ENCODE results near the gene CRPPA.
"Not testable (repeated sequence)": the region's sequence is repeated elsewhere in the genome, so short reads cannot be mapped to it uniquely, and the experiment has no call there.

Gene CRPPA

GRCh38 chr7:16397501-16398145 lies 23.7 kb downstream of the CRPPA start:
- DNase-seq (ENCODE audit: low spot score), result no peak

- DNase-seq (ENCODE audit: low spot score), result no peak
Observed at GRCh38 chr7:16396766-16397500, 24.4 kb downstream of the CRPPA start.

GRCh38 chr7:16395121-16395520 lies 26.2 kb downstream of the CRPPA start:
- no peak for DNase-seq (ENCODE audit: low spot score)

- no peak for DNase-seq (ENCODE audit: low spot score)
Observed at GRCh38 chr7:16393862-16394422, 27.4 kb downstream of the CRPPA start.

GRCh38 chr7:16392990-16393523 lies 28.3 kb downstream of the CRPPA start:
- no peak for DNase-seq (ENCODE audit: low spot score)

GRCh38 chr7:16383786-16384185 lies 37.6 kb downstream of the CRPPA start:
- not testable (repeated sequence) for DNase-seq (ENCODE audit: low spot score)

GRCh38 chr7:16383103-16383502 lies 38.2 kb downstream of the CRPPA start:
- DNase-seq (ENCODE audit: low spot score), result not testable (repeated sequence)
